Head of caudate nucleus (tissue), 42 donors: ENCODE measurements around the gene FOSL2.
A peak's percentile ranks its signal among the peaks of the same experiment; 100 is the strongest.

Source experiments
- DNase-seq, 42 donors: peaks; one replicate each; pipeline versions ENCODE4 v3.0.0 to v3.0.0-alpha.2; 2020 to 2021; ENCODE audit warnings: mixed read lengths in 7 of 42
- intact Hi-C: fragments of 100-400 bp; cut with DNase I; formaldehyde crosslinking; loops from one replicate; pipeline ENCODE4 v1.15.0; 2022

The FOSL2 gene

DNA sequence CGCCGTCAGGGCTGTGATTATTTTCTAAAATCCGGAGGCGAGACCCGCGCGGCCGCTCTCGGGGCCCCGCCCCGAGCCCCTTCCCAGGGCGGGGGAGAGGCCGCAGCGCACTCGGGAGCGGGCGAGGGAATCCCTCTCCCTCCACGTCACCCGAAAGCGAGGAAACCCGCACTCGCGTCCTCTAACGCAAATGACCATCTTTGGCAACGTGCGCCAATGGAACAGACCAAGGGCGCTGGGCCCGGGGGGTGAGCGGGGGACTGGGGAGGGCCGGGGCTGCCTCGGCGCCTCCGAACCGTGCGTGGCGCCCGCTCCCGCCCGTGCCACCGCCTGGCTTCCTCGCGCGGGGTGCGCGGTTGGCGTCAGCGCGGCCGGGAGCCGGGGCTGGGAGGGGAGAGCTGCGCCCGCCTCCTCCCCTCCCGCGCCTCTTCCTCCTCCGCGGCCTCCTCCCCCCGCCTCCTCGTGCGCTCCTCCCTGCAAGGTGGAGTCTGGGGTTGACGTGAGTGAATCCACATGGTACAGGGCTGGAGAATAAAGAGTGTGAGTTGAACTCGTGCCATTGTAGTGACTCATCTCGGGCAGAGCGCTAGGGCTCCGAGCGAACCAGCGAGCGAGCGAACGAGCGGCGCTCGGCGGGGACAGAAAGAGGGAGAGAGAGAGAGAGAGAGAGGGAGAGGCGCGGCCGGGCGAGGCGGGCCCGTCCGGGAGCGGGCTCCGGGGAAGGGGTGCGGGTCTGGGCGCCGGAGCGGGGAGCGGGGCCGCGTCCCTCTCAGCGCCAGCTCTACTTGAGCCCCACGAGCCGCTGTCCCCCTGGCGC lies at the start of gene FOSL2:
Gene FOSL2 (plus strand): TSS at position 562 of the 817 bp plus-strand sequence. CDS start 863 bp downstream, outside the sequence.
- DNase-seq, result peak; percentile 72 to 98 (median 90)
- intact Hi-C loops, result no loop called here

DNA sequence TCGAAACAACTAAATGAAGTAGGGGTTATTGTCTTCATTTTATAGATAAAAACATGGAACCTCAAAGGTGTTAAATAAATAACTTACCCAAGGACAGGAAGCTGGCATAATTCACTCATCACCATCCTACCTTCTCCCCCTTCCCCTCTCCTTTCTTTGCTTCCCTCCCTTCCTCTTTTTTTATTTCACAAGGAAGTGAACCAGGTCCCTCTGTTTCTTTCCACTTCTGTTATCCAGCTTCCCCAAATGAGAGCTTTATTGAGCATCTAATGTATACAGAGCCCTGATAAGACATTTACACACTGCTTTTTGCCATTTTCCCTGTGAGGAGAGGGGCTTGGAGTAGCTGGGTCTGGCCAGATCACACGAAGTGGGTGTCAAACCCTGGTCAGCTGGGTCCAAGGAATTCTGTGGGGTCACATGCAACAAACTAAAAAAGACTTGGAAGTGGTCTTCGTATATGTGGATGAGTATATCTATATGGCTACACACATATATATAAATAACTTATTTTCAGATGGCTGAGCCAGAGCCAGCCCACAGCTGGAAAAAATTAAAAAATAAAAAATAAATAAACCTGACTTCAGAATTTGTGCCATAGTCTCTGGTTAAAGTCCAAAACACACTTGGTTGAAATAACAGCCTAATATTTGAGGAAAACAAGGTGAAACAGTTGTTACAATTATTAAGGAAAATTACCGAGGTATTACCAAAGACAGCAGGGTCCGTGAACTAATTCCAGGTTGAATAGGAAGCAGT lies 49.3 kb upstream of the FOSL2 start:
- no peak for DNase-seq
- intact Hi-C loops, result no loop called here

DNA sequence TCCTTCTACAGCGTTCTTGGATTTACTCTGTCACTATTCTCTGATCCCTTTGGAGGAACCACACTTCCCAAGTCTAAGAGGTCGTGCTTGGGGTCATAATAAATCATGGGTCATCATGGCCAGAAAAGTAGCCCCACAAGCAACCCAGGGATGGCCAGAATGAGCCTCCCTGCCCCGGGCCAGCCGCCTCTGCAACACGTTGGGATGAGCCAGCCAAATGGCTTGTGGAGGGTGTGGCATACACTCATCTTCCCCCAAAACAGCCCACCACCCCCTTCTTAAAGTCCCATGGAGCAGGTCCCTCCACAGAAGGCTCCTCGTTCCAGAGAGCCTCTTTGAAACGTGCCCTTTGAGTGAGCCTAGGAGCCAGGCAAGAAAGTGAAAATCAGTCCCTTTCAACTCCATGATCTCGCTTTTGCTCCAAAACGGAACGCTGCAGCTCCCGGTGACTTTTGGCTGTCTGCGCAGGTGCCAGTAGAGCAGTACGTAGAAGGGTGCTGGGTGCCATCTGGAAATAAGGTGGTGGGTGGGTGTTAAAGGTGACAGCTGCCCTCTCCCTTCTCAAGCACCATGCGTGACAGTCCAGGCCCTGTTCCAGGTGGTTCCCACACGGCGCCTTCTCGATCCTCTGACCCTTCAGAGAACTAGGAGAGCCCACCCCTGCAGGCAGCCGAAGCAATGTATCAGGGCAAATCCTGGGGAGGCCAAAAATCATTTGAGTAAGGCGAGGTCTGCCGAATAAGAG lies 48.5 kb upstream of the FOSL2 start:
- no peak for DNase-seq
- intact Hi-C loops, result loop anchor here (2.0 kb wide), 1 partner anchor 19 kb away; no protein-coding TSS in a partner anchor

DNA sequence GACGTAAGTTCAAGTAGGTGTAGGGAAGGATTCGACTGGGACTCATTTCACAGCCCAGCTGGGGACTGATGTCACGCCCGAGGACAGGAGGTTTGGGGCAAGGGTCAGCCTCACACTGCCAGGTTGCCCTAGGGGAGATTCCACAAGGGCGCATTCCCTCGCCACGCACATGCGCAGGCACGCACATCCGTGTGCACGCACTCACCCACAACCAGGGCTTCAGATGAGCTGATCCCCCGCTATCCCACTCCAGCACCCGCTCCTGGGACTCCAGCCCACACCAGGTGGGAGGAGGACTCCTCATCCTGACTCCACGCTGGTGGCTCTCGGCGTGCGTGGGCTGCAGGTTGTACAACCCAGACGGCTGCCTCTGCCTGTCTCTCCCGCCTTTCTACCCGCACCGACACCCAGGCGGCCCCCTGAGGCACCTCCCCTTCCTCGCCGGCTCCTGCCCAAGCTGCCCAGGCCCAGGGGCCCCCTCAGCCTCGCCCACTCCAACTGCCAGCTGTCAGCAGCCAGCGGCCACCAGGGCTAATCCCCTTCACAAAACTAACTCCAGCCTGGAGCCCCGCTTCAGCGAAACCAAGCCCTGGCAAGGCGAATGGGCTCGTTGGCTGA lies 47.8 kb upstream of the FOSL2 start:
- intact Hi-C loops, result loop anchor here (2.0 kb wide), 1 partner anchor 20 kb away; no protein-coding TSS in a partner anchor
- DNase-seq, result peak in 26 of 42 donors; percentile 12 to 68 (median 40)

DNA sequence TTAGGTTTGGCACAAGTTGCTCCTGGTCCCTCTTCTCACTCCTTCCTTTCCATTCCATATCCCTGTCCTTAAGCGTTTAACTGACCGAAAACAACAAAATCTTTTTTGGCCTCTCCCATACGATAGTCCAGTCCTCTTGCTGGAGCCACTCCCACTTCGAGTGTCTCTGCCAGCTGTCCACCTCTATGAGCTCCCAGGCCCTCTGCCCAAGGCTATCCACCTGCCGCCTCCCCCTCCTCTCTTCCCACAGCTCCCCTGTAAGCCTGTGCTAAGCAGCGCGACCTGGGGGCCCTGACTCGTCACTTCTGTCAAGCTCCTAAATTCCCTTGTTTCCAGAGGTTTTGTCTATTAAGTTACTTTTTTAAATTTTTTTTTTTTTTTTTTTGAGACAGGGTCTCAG lies 47.0 kb upstream of the FOSL2 start:
- intact Hi-C loops, result loop anchor here (2.0 kb wide), 1 partner anchor 21 kb away; no protein-coding TSS in a partner anchor
- no peak for DNase-seq

DNA sequence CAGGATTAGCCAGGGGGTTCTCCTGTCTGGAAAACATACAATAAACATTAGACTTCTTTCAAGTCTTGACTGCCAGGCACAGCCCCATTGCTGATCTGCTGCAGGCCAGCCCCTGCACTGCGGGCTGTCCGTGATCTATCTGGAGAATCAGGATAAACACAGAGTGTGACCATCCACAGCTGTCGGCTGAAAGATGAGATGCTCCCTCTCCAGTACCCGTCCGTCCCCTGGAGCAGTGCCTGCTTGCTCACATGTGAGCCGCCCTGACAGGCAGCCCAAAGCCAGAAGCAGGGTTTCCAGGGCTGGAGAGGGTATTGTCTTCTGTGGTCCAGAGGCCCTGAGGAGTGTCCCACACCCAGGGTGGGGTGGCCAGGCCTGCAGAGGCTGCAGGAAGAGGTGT lies 46.1 kb upstream of the FOSL2 start:
- intact Hi-C loops, result no loop called here
- DNase-seq, result no peak

- intact Hi-C loops, result no loop called here
- DNase-seq, result no peak
These were observed 45.5 kb upstream of the FOSL2 start for GRCh38 chr2:28347193-28347592.

DNA sequence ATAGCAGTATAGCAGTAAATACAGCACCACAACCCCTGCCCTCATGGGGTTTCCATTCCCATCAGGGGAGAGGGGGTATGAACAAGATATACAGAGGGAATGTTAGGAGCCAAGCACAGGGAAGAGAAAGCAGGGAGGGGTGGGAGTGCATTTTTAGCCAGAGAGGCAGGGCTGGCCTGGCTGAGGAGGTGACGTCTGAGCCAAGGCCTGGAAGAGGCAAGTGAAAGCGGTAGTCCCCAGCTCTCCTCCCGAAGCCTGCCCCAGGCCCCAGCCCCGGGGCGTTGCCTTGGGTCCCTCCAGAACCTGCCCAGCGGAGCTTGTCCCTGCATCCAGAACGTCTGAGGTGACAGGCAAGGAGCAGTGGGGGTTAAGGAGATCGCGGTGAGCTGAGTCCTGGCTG lies 45.1 kb upstream of the FOSL2 start:
- intact Hi-C loops, result no loop called here
- DNase-seq, result no peak

GRCh38 chr2:28348149-28348567 lies 44.5 kb upstream of the FOSL2 start:
- intact Hi-C loops, result no loop called here
- DNase-seq, result no peak

- intact Hi-C loops, result no loop called here
- no peak for DNase-seq
These were observed 43.7 kb upstream of the FOSL2 start for GRCh38 chr2:28348921-28349320.

DNA sequence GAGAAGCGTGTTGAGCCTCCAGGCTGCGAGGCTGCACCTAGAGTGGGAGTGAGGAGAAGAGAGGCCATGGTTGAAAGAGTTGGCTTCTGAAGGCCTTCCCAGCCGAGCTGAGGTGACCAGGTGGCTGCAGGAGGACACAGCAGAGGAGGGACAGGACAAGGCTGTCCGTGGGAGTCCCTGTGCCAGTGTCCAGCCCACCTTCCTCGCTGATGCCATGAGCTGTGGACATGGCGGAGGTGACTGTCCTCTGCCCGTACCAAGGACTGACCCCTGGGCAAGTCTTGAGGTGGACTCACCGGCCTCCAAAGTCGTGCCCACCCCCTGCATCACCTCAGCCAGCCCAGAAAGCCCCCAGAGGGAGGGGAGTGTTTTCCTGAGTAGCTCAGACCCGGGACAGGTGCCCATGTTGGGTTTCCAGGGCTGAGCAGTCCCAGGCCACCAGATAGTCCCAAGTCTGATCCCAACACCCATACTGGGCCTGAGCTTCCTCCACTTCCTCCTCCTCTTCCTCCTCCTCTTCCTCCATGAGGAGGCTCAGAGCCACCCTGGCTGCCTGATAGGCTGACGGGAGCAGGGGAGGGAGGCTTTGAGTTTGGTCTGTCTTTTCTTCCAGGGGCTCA lies 43.0 kb upstream of the FOSL2 start:
- no peak for DNase-seq
- intact Hi-C loops, result no loop called here

DNA sequence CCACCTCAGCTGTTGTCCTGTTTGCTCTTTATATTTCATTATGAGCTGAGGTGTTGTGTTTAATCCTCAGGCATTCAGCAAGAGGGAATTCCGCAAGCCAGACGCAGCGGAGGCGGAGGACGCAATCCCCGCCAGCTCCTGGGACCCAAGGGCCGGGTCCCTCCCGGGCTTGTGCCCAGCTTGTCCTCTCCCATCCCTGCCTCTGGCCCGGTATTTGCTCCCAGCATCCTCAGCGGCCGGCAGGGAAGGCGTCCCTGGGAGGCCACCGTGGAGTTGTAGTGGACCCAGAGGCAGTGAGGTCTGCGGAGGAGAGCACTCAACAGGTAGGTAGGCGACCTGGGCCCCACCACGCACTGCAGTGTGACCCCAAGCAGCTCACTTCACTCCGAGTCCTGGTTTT lies 42.5 kb upstream of the FOSL2 start:
- intact Hi-C loops, result no loop called here
- DNase-seq, result no peak

- no peak for DNase-seq
- intact Hi-C loops, result no loop called here
These were observed 41.8 kb upstream of the FOSL2 start for GRCh38 chr2:28350791-28351285.

GRCh38 chr2:28351621-28352020 lies 41.0 kb upstream of the FOSL2 start:
- intact Hi-C loops, result no loop called here
- DNase-seq, result no peak

- no peak for DNase-seq
- intact Hi-C loops, result no loop called here
These were observed 40.6 kb upstream of the FOSL2 start for GRCh38 chr2:28352104-28352503.

GRCh38 chr2:28352610-28353195 lies 40.0 kb upstream of the FOSL2 start:
- DNase-seq, result no peak
- intact Hi-C loops, result no loop called here

GRCh38 chr2:28354920-28355520 lies 37.6 kb upstream of the FOSL2 start:
- intact Hi-C loops, result no loop called here
- no peak for DNase-seq
